Measurements from ENCODE around the gene GLUL. TPM values are rescaled to one million over a fixed set of nuclear protein-coding genes. Genes with fewer than 3 reads are reported as not detected.
A peak's percentile ranks its signal among the peaks of the same experiment; 100 is the strongest.

GLUL gene
- total RNA-seq, 3 donors from 2014 or later: 364 to 851 (median 517) TPM

GRCh38 chr1:182394055-182394775, 2.6 kb upstream of the GLUL start:
- ATAC-seq: no peak
- TF ChIP-seq CTCF (IDR thresholded peaks at IDR 0.05): no peak
- no peak overlapping the region for H3K4me3 ChIP-seq
- peaks cover 10% of the 10 kb centered on the region for H3K4me1 ChIP-seq (ENCODE audit: low read depth)
- intact Hi-C loops (cut with DNase I, micrococcal nuclease): loop anchor here (5.0 to 10.0 kb wide), 3 partner anchors 89 to 309 kb away; no protein-coding TSS in a partner anchor
- DNase-seq: no peak
- no peaks in the 10 kb centered on the region for H3K36me3 ChIP-seq (ENCODE audit: low read depth)
- H3K9me3 ChIP-seq: no peaks in the 10 kb centered on the region

- H3K4me3 ChIP-seq: peak overlapping the region; percentile 91
- no peaks in the 10 kb centered on the region for H3K9me3 ChIP-seq
- DNase-seq: peak in 2 of 3 donors; percentile 55 to 74
- peak; percentile 38 for ATAC-seq
- peaks cover 20% of the 10 kb centered on the region for H3K4me1 ChIP-seq (ENCODE audit: low read depth)
- intact Hi-C loops (cut with DNase I, micrococcal nuclease): loop anchor here (5.0 to 10.0 kb wide), 3 partner anchors 88 to 308 kb away; no protein-coding TSS in a partner anchor
- H3K36me3 ChIP-seq (ENCODE audit: low read depth): peaks cover 1% of the 10 kb centered on the region
- no peak for TF ChIP-seq CTCF (IDR thresholded peaks at IDR 0.05)
These were observed 749 bp upstream of the GLUL start for GRCh38 chr1:182392050-182393028.

- H3K9me3 ChIP-seq: no peaks in the 10 kb centered on the region
- no peak for TF ChIP-seq CTCF (IDR thresholded peaks at IDR 0.05)
- no peak for ATAC-seq
- DNase-seq: no peak
- intact Hi-C loops (cut with DNase I, micrococcal nuclease): loop anchor here (5.0 to 10.0 kb wide), 3 partner anchors 86 to 306 kb away; no protein-coding TSS in a partner anchor
- peaks cover 18% of the 10 kb centered on the region for H3K4me1 ChIP-seq (ENCODE audit: low read depth)
- H3K36me3 ChIP-seq (ENCODE audit: low read depth): peaks cover 15% of the 10 kb centered on the region
- peak overlapping the region; percentile 91 for H3K4me3 ChIP-seq
These were observed 595 bp downstream of the GLUL start for GRCh38 chr1:182391028-182391361.

- peaks cover 15% of the 10 kb centered on the region for H3K36me3 ChIP-seq (ENCODE audit: low read depth)
- peak in 2 of 3 donors; percentile 30 to 45 for DNase-seq
- H3K4me1 ChIP-seq (ENCODE audit: low read depth): peaks cover 18% of the 10 kb centered on the region
- peak overlapping the region; percentile 91 for H3K4me3 ChIP-seq
- ATAC-seq: no peak
- no peaks in the 10 kb centered on the region for H3K9me3 ChIP-seq
- intact Hi-C loops (cut with DNase I, micrococcal nuclease): loop anchor here (5.0 to 10.0 kb wide), 3 partner anchors 85 to 305 kb away; no protein-coding TSS in a partner anchor
- no peak for TF ChIP-seq CTCF (IDR thresholded peaks at IDR 0.05)
These were observed 2.0 kb downstream of the GLUL start for GRCh38 chr1:182389619-182390047.

- TF ChIP-seq CTCF (IDR thresholded peaks at IDR 0.05): no peak
- no peak for ATAC-seq
- H3K4me3 ChIP-seq: no peak overlapping the region
- no peaks in the 10 kb centered on the region for H3K9me3 ChIP-seq
- DNase-seq: no peak
- H3K36me3 ChIP-seq (ENCODE audit: low read depth): peaks cover 15% of the 10 kb centered on the region
- intact Hi-C loops (cut with DNase I, micrococcal nuclease): no loop called here
- peaks cover 18% of the 10 kb centered on the region for H3K4me1 ChIP-seq (ENCODE audit: low read depth)
These were observed 3.0 kb downstream of the GLUL start for GRCh38 chr1:182388392-182389134.

All from mucosa of descending colon (tissue), 3 donors.